GM21423 (cell line): ENCODE data around the gene TAS2R60.
"Not testable (repeated sequence)": the region's sequence is repeated elsewhere in the genome, so short reads cannot be mapped to it uniquely, and the experiment has no call there.

Experiments
- ATAC-seq: cut with Tn5 transposase; IDR thresholded peaks from one replicate; pipeline ENCODE4 v1.9.1; 2021; ENCODE audit warnings: mild to moderate bottlenecking, moderate library complexity; ENCODE audit not compliant: unreplicated experiment

The TAS2R60 gene

DNA sequence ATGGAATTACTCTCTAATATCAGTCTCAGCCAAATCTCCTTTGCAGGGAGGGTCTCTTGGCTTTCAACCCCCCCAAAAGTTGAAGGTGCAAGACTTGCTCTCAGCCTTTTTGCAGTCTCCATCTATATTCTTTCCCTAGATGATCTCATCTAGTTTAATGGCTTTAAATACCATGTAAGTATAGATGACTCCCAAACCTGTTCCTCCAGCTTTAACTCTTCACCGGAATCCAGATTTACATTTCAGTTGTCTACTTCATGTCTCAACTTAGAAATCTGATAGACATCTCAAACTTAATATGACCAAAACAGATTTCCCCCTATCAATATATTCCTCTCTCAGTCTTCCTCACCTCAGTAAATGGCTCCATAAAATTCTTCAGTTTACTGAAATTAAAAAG lies 24.5 kb downstream of the TAS2R60 start:
- no peak for ATAC-seq

DNA sequence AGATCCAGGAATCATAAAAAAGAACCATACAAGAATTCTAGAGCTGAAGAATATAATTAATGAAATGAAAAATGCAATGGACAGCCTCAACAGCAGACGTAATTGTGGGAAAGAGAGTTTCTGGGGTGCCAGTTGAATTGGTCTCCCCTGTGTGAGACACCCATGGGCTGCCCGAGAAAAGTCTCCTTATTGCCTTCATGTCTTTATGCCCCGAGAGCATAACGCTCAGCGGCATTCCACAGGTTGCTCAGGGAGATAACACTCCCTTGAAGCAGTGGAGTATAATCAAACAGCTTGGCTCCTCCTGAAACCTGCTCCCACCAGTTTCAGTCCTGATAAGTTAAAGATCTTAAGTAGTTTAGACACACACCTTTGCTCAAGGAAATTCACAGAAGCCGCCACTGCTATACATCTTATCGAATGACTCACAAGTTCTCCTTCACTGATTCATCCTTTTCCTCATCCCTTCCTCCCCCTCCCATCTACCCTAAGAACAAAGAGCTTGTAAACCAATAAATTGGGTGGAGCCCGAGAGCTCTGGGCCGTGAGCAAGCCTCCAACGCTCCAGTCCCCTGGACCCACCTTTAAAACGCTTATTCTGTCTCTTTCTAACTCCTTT lies 28.9 kb downstream of the TAS2R60 start:
- not testable (repeated sequence) for ATAC-seq

DNA sequence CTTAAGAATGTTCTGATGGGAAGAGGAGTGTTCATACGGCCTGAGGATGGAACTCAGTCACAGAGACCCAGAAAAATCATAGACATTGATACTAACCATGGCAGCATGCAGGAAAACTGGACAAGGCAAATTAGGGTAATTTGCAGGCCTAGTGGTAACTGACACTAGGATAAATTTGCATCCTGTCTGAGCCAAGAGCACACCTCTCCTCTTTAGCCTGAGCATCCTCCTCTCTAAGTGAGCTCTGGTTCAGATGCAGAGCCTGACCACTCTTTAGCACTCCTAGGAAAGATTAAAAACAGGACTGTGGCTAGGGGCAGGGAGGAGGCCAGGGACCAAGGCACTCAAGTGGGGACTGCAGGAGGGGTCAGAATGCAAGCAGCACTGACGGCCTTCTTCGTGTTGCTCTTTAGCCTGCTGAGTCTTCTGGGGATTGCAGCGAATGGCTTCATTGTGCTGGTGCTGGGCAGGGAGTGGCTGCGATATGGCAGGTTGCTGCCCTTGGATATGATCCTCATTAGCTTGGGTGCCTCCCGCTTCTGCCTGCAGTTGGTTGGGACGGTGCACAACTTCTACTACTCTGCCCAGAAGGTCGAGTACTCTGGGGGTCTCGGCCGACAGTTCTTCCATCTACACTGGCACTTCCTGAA lies 34.4 kb downstream of the TAS2R60 start, which contains the start of gene TAS2R41:
Gene TAS2R41, plus strand, starts transcription at position 373 of the 650 bp plus-strand sequence. Its CDS starts 0 bp downstream, at position 373.
- ATAC-seq: no peak

DNA sequence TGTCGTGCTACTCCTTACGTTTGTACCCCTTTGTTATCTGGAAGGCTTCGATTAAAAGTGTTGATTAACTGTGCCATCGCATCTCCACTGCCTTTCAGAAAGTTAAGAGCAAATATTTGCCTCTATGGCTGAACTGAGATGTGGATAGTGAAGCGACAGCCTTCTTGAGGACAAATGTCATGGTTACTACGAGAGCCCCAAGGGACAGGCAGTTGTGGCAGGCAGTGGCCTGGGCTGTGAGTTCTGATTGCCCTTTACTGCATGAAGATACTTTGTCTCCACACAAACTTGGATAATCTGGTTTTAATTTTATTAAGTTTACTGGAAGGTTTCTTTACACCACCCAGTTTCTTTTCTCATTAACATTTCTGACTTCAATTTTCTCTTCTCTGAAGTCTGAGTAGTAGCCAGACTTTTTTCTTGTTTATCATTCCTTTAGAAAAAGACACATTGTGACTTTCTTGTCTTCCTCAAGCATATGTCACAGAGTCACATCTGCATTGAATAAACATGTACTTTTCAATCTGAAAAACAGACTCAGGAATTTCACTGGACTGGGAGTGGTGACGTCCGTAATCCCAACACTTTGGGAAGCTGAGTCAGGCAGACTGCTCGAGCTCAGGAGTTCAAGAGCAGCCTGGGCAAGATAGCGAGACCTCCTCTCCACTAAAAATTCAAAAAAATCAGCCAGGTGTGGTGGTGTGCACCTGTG lies 36.0 kb downstream of the TAS2R60 start:
- no peak for ATAC-seq

DNA sequence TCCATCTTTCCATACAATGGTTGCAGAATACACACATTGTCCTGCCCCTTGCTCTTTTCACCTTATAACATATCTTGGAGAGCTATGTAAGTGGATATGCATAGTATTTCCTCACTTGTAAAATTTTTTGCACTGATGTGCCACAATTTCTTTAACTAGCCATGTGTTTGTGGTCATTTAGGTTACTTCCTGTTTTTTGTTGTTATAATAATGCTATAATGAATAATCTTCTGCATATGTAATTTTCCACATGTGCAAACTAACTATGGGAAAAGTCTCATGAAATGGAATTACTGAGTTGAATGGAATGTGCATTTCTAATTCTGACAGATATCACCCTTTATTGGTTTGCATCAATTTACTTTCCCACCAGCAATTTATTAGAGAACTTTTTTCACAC lies 37.2 kb downstream of the TAS2R60 start:
- no peak for ATAC-seq

DNA sequence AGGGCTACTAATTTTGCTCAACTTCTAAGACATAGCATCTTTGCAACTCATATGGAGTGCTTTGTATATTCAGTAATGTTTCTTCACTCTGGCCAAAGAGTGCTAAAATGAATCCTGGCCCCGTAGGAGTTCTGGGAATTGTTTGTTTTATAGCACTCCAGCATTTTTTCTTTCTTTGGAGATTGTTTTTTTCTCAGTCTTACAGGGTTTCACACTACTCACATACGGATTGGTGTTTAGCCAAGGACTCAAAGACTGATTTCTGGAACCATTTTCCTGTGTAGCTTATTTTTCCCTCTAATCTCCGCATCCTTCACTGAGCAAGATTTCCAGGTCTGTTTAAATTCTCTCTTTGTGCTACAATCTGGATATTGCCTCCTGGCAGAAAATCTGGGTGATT lies 40.9 kb downstream of the TAS2R60 start:
- ATAC-seq: no peak

DNA sequence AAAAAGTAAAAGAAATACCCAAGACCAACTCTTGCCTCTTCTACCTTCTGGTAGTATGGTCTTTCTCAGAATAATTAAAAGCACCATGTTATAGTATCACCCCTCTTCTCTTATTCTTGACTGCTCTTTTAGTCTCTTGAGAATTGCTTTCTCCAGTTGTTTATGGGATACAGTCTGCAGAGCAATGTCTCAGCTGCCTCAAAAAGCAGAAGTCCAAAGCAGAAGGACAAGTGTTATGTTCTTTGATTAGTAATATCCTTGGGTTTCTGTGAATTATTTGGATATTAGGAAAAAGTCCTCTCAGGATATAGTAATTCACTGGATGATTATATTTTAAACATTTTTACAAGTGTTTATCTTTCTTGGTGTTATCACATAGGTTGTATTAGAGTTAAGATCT lies 41.8 kb downstream of the TAS2R60 start:
- ATAC-seq: no peak

DNA sequence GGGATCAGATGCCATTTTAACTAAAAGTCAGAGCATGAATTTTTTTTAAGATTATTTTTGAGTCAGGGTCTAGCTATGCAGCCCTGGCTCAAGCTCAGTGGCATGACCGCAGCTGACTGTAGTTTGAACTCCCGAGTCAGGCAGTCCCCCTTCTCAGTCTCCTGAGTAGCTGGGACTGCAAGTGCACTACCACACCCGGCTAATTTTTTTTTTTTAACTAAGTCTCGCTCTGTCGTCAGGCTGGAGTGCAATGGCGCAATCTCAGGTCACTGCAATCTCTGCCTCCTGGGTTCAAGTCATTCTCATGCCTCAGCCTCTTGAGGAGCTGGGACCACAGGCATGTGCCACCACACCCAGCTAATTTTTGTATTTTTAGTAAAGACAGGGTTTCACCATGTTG lies 42.2 kb downstream of the TAS2R60 start:
- no peak for ATAC-seq

DNA sequence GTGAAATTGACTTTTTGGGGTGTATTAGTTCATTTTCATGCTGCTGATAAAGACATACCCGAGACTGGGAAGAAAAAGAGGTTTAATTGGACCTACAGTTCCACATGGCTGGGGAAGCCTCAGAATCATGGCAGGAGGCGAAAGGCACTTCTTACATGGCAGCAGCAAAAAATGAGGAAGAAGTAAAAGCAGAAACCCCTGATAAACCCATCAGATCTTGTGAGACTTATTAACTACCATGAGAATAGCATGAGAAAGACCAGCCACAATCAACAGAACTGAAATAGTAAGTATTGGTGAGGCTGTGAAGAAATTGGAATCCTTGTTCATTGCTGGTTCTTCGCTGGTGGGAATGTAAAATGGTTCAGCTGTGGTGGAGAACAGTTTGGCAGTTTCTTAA lies 43.0 kb downstream of the TAS2R60 start:
- not testable (repeated sequence) for ATAC-seq

DNA sequence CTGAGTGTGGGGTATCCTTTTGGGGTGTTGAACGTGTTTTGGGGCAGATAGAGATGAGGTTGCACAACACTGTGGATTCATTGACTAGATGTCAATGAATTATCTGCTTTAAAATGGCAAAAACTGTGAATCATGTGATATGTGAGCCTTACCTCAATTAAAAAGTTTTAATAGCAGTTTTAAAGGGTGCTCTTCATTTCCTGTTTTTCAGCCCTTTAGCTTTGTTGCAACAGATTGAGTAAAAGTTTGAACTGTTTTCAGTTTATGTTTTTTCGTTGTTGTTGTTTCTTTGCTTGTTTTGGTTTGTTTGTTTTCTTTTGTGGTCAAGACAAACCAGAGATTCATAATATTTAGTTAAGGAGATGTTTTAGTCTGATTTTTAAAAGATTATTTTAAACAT lies 43.8 kb downstream of the TAS2R60 start:
- ATAC-seq: no peak

DNA sequence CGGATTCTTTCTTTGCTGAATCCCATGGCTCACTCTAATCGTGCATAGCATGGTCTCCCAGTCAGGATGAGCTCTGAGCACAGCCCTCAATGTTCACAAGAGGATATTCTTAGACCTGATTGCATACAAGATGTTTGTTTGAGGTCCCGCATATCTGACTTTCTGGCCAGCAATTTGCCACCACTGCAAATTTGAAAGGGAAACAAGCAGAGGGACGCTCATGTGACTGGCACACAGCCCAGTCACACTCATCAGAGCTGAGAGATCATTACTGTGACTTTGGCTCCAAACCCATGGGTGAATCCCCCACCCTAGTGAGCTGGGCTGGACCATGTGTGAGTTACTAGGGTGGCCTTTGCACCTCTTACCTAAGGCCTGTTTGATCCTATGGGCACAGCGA lies 44.3 kb downstream of the TAS2R60 start:
- ATAC-seq: no peak

DNA sequence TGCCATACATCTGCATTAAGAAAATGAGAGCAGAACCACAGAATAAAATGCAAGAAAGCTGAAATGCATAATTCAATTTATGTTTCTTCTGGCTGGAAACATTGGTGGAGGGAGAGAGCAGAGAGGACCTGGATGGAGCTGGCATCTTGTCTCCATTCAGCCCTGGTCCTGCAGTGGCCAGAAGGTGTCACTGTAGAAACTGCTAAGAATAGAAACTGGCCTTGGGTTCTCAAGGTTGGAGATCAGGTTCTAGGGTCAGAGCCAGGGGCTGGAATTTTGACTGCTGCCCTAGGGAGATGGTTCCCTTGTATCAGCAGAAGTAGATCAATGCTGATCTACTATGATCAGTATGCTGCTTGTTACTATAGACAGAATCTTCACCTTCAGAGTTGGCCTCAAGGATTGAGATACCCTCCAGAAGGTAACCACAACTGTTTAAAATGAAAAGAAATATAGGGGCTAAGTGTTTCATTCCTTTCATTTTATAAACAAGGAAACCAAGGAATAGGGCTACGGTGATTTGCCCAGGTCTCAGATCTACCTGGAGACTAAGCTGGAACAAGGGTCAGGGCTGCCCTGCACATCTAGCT lies 47.6 kb downstream of the TAS2R60 start:
- ATAC-seq: no peak

DNA sequence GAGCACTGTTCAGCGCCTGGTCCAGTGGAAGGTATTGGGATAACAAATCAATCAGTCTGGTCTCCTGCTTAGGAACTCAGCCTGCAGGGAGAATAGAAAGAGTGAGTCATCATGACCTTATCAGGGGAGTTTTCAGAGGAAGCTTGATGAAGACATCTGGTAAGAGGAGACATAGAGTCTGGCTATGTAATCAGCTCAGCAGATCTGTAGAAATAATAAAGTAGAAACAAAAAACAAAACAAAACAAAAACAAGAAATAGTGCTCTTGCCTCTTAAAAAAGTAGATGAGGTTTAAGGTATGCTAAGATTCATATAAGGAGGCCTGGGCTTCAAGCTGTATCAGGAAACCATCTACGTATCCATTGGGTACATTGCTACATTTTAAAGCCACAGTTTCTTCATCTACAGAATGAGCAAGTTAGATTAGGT lies 48.8 kb downstream of the TAS2R60 start:
- no peak for ATAC-seq

DNA sequence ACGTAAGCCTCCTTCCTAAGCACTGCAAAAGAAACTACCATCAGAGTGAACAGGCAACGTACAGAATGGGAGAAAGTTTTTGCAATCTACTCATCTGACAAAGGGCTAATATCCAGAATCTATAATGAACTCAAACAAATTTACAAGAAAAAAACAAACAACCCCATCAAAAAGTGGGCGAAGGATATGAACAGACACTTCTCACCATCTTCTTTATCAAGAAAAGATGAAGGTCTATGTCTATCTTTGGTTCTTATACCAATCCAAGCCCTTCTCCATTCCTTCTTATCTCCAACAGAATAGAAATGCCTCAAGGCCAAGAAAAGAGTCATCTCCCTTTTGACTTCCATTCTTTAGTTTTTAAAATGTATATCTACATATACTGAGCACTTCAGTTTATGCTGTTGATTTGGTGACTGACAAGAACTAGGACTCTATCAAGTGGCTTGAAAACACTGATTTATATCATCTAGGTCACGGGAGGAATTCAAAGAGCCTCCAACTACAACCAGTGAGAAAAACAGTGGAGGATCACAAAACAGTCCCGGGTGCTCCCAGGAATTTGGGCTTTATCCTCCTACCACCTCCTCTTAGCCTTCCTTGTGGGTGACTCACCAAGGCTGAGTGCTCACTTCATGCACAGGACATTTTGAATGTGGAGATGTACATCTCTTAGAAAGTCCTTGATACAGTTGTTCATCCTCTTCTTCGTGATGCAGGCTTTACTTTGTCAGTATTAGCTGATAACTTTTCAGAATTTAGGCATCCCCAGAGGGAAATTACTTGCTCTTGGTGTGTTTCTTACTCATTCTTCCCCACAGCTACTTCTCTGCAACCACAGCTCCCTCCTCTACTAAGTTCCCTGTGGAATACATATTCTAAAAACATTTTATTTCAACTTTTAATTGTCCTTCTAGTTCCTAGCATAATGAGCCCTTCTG lies 49.8 kb downstream of the TAS2R60 start:
- no peak for ATAC-seq

DNA sequence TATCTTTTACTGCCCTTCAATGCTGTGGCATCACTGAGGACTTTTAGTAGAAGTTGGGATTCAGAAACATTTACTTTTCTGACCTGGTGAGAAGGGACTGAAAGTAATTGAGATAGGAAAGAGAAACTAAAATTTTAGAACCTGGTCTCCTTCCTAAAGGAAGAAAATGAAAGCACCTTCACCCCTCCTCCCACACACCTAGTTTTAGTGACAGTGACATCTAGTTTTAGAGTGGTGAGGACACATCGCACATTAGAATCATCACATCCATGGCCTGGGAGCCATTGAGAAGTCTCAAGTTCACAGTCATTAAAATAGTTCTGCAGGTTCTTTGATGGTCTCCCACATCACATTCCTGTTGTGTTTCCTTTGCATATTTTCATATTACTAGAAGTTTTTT lies 50.5 kb downstream of the TAS2R60 start:
- peak; percentile 53 for ATAC-seq
